Spleen (tissue), 7 donors: ENCODE data around the gene PTTG1.

Experiments
- POLR2A ChIP-seq, 3 donors: fragments of 450-650 bp; IDR thresholded peaks; one replicate each; pipeline ENCODE4 v1.5.1; 2017; ENCODE audit warnings: antibody characterized with exemption in 3 of 3, mild to moderate bottlenecking in 1 of 3
- TF ChIP-seq, protein P1 (sequence below), 11 experiments: fragments of 200-600 bp in 7 of 11; fragments of 450-650 bp in 4 of 11; sonication (generic) in 4 of 11; IDR thresholded peaks in 8 of 11; conservative IDR thresholded peaks in 3 of 11; 1 replicate in 7 of 11; 2 replicates in 4 of 11; pipeline versions ENCODE4 v1.4.0 to v1.8.0; 2016 to 2021; ENCODE audit warnings: antibody characterized with exemption in 11 of 11, inconsistent platforms in 4 of 11, mild to moderate bottlenecking in 1 of 11
- donor health status: DM: no; HTN: no; CAD: no; lungs with moderate emphysema.
- donor health status: DM: no; HTN: no; CAD: no.
- donor health status: DM: no; HTN: no; CAD: no.

DNA sequence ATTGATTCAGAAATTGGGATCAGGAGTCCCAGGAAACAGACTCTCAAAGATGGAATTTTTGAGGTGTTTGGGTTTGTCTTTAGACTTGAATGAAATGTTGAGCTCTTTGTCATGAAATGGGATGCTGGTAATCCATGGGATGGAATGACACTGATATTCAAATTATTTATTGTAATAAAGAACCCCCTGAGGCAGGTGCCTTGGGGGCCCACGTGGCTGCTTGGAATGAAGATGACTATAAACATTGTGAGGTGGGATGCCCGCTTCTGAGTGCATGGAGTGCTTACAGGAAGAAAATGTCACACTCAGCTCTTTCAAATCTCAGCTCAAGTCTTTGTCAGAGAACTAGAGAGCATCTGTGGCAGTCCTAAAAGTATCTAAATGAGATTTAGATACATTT is 41.6 kb upstream of the PTTG1 start:
- TF ChIP-seq, protein P1, sequence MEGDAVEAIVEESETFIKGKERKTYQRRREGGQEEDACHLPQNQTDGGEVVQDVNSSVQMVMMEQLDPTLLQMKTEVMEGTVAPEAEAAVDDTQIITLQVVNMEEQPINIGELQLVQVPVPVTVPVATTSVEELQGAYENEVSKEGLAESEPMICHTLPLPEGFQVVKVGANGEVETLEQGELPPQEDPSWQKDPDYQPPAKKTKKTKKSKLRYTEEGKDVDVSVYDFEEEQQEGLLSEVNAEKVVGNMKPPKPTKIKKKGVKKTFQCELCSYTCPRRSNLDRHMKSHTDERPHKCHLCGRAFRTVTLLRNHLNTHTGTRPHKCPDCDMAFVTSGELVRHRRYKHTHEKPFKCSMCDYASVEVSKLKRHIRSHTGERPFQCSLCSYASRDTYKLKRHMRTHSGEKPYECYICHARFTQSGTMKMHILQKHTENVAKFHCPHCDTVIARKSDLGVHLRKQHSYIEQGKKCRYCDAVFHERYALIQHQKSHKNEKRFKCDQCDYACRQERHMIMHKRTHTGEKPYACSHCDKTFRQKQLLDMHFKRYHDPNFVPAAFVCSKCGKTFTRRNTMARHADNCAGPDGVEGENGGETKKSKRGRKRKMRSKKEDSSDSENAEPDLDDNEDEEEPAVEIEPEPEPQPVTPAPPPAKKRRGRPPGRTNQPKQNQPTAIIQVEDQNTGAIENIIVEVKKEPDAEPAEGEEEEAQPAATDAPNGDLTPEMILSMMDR (IDR thresholded peaks at IDR 0.05 in 8 of 11, conservative IDR thresholded peaks at IDR 0.05 in 3 of 11) = no peak
- no peak for TF ChIP-seq POLR2A (IDR thresholded peaks at IDR 0.05)
